Measurements from ENCODE around the gene PHACTR4. TPM values are rescaled to one million over a fixed set of nuclear protein-coding genes. Genes with fewer than 3 reads are reported as not detected.
A peak's percentile ranks its signal among the peaks of the same experiment; 100 is the strongest.

Gene PHACTR4
- total and polyA plus RNA-seq, 2 of the 13 experiments (the other 11 are each of a cell fraction or from before 2014, with no cell fraction given): 13.9 to 17.1 TPM

DNA sequence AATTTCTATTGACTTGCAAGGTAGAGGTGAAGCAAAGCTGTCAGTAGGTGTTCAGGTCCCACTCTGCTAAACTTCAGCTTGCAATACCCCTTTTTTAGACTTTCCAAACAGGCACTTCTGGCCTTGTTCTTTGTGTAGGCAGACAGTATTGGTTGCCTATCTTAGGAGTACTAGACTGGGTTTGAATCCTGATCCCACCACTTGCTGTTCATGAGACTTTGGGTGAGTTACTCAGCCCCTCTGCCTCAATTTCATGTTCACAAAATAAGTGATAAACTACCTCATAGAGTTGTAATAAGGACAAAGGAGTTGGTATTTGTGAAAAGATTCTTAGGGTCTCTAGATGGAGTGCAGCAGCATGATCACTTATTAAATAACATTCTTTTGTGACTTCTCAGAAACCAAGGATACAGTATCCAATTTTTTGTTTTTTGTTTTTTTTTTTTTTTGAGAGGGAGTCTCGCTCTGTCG, 141.5 kb downstream of the PHACTR4 start (continued):
- no peak for TF ChIP-seq ZFY (CRISPR knock-in tag; IDR thresholded peaks at IDR 0.05)
- TF ChIP-seq DMAP1 (CRISPR knock-in tag; IDR thresholded peaks at IDR 0.05): no peak

DNA sequence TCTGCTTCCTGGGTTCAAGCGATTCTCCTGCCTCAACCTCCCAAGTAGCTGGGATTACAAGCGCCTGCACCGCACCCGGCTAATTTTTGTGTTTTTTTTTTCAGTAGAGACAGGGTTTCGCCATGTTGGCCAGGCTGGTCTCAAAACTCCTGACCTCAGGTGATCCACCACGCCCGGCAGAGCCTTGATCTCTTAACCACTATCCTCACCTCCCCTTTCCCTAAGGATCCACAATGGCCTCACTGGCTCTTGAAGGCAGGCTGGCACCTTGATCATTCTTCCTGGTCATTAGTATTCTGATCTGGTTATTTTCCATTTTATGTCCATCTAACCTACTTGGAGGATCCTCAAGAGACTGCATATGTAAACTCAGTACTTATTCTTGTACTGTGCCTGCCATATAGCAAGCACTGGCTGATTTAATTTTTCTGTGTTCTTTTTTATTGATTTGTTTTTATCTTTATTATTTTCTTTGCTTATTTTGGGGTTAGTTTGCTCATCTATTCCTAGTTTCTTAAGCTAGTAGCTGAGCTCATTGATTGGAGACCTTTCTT, 142.6 kb downstream of the PHACTR4 start:
- Histone ChIP-seq H3K4me2 (ENCODE audit: low read depth, low read length) (no peak overlapping the region), H3K79me2 (ENCODE audit: insufficient read depth, low read length) (peaks cover 30% of the 10 kb centered on the region), H3K9me3 (ENCODE audit: low read length) (no peaks in the 10 kb centered on the region), H3K27me3 (ENCODE audit: control insufficient read depth in 1 of 2, insufficient read depth in 2 of 2, low read length in 2 of 2) (no peaks in the 10 kb centered on the region; a peak in 1 of 5 replicates), H3K4me3 (replicated peaks in 1 of 3; ENCODE audit: insufficient read depth in 1 of 3, low read depth in 2 of 3, low read length in 3 of 3) (0 out of 6 replicates have a peak overlapping the region, but pooled peaks of 1 of the 3 experiments have one; percentile 8), H3K4me1 (ENCODE audit: insufficient read depth, low read length) (peaks cover 50% of the 10 kb centered on the region), H3K27ac (ENCODE audit: extremely low read length, insufficient read depth, low read length) (peak overlapping the region; percentile 47), H4K20me1 (ENCODE audit: insufficient read depth, low read length) (peaks cover 59% of the 10 kb centered on the region), H2AFZ (ENCODE audit: low read length) (no peak overlapping the region), H3K36me3 (replicated peaks in 1 of 2; ENCODE audit: control insufficient read depth in 1 of 2, insufficient read depth in 2 of 2, low read length in 2 of 2) (peaks cover 11 to 46% of the 10 kb centered on the region in 2 experiments), H3K9ac (ENCODE audit: insufficient read depth, low read depth, low read length) (no peak overlapping the region)
- FAIRE-seq (no peak), ATAC-seq (no peak), DNase-seq (ENCODE audit: low spot score) (no peak)
- WGBS (ENCODE audit: low lambda C conversion rate): 93% methylated on average over 7 of the region's 7 CpGs
- ChIA-PET POLR2A (interaction anchor here (0.7 to 1.1 kb wide), 6 partner anchors 69 to 224 kb away, joined by 3 to 4 read pairs (median 3); partner anchors contain the start of gene YTHDF2), CTCF (ENCODE audit: low intra/inter-chr PET ratio, low total read pairs) (no interaction called here)
- in situ Hi-C loops (cut with HindIII; ENCODE audit: extremely low pct_ligation_motif_present, low pct_unique_long_range_greater_than_20kb): no loop called here
- intact Hi-C loops (cut with micrococcal nuclease; ENCODE audit: unreplicated experiment): loop anchor here (2.0 to 10.0 kb wide), 2 partner anchors 41 to 363 kb away; partner anchors contain the start of gene TRNAU1AP
- no TSS peak for BruUV-seq (replicated peaks)
- TF ChIP-seq AGO2 (optimal IDR thresholded peaks at IDR 0.05; ENCODE audit: low read depth, low read length) (peak; percentile 72), ZNF761 (CRISPR knock-in tag; conservative IDR thresholded peaks at IDR 0.05) (no peak), PHF8 (CRISPR knock-in tag; IDR thresholded peaks at IDR 0.05) (no peak), MEIS1 (CRISPR knock-in tag; IDR thresholded peaks at IDR 0.05; ENCODE audit: borderline replicate concordance) (no peak), POLR2A (IDR thresholded peaks at IDR 0.05; ENCODE audit: insufficient read depth in 1 of 2, low read depth in 2 of 2, low read length in 2 of 2) (peak in 1 of 2 experiments; percentile 59; a peak in 2 of 4 replicates), MBD4 (IDR thresholded peaks at IDR 0.05; ENCODE audit: borderline replicate concordance, low read length) (no peak), ARID5B (CRISPR knock-in tag; IDR thresholded peaks at IDR 0.05) (no peak), ARNTL (CRISPR knock-in tag; IDR thresholded peaks at IDR 0.05) (no peak), FOSL1 (CRISPR knock-in tag; IDR thresholded peaks at IDR 0.05; ENCODE audit: borderline replicate concordance) (no peak), ZNF292 (CRISPR knock-in tag; IDR thresholded peaks at IDR 0.05; ENCODE audit: borderline replicate concordance, low read depth) (no peak), NR2F2 (IDR thresholded peaks at IDR 0.05; ENCODE audit: borderline replicate concordance, low read depth) (no peak), RCOR2 (CRISPR knock-in tag; IDR thresholded peaks at IDR 0.05) (no peak), ZSCAN9 (CRISPR knock-in tag; IDR thresholded peaks at IDR 0.05; ENCODE audit: borderline replicate concordance) (no peak), SKI (IDR thresholded peaks at IDR 0.05; ENCODE audit: partially characterized antibody) (no peak), TBX2 (CRISPR knock-in tag; IDR thresholded peaks at IDR 0.05; ENCODE audit: borderline replicate concordance) (no peak), TMF1 (CRISPR knock-in tag; IDR thresholded peaks at IDR 0.05; ENCODE audit: low read depth) (no peak), PPARG (CRISPR knock-in tag; conservative IDR thresholded peaks at IDR 0.05) (0 out of 2 replicates have a peak, but pooled peaks have one; percentile 21), HOXA5 (CRISPR knock-in tag; IDR thresholded peaks at IDR 0.05) (no peak)
- TF ChIP-seq, protein P1, sequence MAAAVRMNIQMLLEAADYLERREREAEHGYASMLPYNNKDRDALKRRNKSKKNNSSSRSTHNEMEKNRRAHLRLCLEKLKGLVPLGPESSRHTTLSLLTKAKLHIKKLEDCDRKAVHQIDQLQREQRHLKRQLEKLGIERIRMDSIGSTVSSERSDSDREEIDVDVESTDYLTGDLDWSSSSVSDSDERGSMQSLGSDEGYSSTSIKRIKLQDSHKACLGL (CRISPR knock-in tag; IDR thresholded peaks at IDR 0.05): no peak
